T-cell (primary cell): ENCODE data around the gene ACOX2. TPM values are rescaled to one million over a fixed set of nuclear protein-coding genes. Genes with fewer than 3 reads are reported as not detected.

Source experiments
- ATAC-seq, 4 experiments: fragments of 200-7000 bp in 3 of 4; fragments of 150-1000 bp in 1 of 4; cut with Tn5 transposase; replicated peaks in 1 of 4; 1 replicate in 3 of 4; 2 replicates in 1 of 4; pipeline ENCODE4 v1.10.0; 2021; ENCODE audit warnings: moderate library complexity in 3 of 4, mild to moderate bottlenecking in 2 of 4, moderate number of reproducible peaks in 1 of 4
- CTCF ChIA-PET, 2 donors: fragments of 300-600 bp; sonication (Branson Sonifier 250); formaldehyde crosslinking; loops; one replicate each; lab custom pipeline; 2022; ENCODE audit warnings: antibody characterized with exemption in 2 of 2; lab: Charles Lee
- POLR2A ChIA-PET, 2 donors: fragments of 300-600 bp; sonication (Branson Sonifier 250); formaldehyde crosslinking; loops; one replicate each; lab custom pipeline; 2022; ENCODE audit warnings: antibody characterized with exemption in 2 of 2; lab: Charles Lee
- DNase-seq, 35 experiments: peaks; one replicate each; pipeline versions ENCODE4 v3.0.0 to v3.0.0-alpha.2; 2013 to 2023
- H3K27ac ChIP-seq: one replicate; pipeline ENCODE4 v1.5.1; 2013; ENCODE audit warnings: low read length
- H3K27me3 ChIP-seq, 2 experiments: replicated peaks in 1 of 2; 1 replicate in 1 of 2; 2 replicates in 1 of 2; pipeline versions ENCODE4 v1.6.1 to v1.7.0; 2013; ENCODE audit warnings: low read length in 1 of 2, mixed read lengths in 1 of 2; ENCODE audit not compliant: control insufficient read depth in 2 of 2, insufficient read depth in 2 of 2; ENCODE audit errors: extremely low read depth in 1 of 2
- H3K36me3 ChIP-seq, 2 donors: 1 replicate in 1 of 2; 2 replicates in 1 of 2; pipeline versions ENCODE4 v1.6.1 to v1.7.0; 2013; ENCODE audit warnings: low read length in 1 of 2; ENCODE audit not compliant: control insufficient read depth in 2 of 2, insufficient read depth in 1 of 2; ENCODE audit errors: extremely low read depth in 1 of 2
- H3K4me1 ChIP-seq, 2 experiments: 1 replicate in 1 of 2; 2 replicates in 1 of 2; pipeline versions ENCODE4 v1.6.1 to v1.7.0; 2013; ENCODE audit warnings: low read length in 2 of 2, mixed read lengths in 1 of 2; ENCODE audit not compliant: insufficient read depth in 2 of 2, control insufficient read depth in 1 of 2; ENCODE audit errors: extremely low read depth in 1 of 2
- H3K4me3 ChIP-seq, 2 donors: 1 replicate in 1 of 2; 2 replicates in 1 of 2; pipeline versions ENCODE4 v1.5.1 to v1.7.0; 2013; ENCODE audit warnings: mild to moderate bottlenecking in 2 of 2, low read length in 1 of 2, moderate library complexity in 1 of 2; ENCODE audit not compliant: control insufficient read depth in 1 of 2; ENCODE audit errors: extremely low read depth in 1 of 2
- H3K9me3 ChIP-seq: 2 replicates; pipeline ENCODE4 v1.7.0; 2013
- H3K27ac Mint-ChIP-seq, 2 donors: one replicate each; pipeline ENCODE4 v1.8.0; 2020 to 2021; ENCODE audit warnings: mild to moderate bottlenecking in 2 of 2, mixed read lengths in 2 of 2
- H3K27me3 Mint-ChIP-seq, 2 donors: one replicate each; pipeline ENCODE4 v1.8.0; 2021 to 2022; ENCODE audit warnings: mixed read lengths in 2 of 2
- H3K36me3 Mint-ChIP-seq: one replicate; pipeline ENCODE4 v1.8.0; 2021; ENCODE audit warnings: mixed read lengths
- H3K4me1 Mint-ChIP-seq, 3 donors: one replicate each; pipeline ENCODE4 v1.8.0; 2020 to 2022; ENCODE audit warnings: mixed read lengths in 3 of 3, mild to moderate bottlenecking in 1 of 3
- H3K4me3 Mint-ChIP-seq, 3 donors: one replicate each; pipeline ENCODE4 v1.8.0; 2020 to 2022; ENCODE audit warnings: mild to moderate bottlenecking in 3 of 3, mixed read lengths in 3 of 3, moderate library complexity in 3 of 3
- H3K9me3 Mint-ChIP-seq, 3 donors: one replicate each; pipeline ENCODE4 v1.8.0; 2020 to 2022; ENCODE audit warnings: mixed read lengths in 3 of 3
- WGBS: methylation state at CpG from one replicate; pipeline ENCODE4 v1.1.5; 2013; ENCODE audit warnings: missing lambda C conversion rate; ENCODE audit not compliant: insufficient coverage; 5-methylcytosine and 5-hydroxymethylcytosine counted together
- total RNA-seq, 35 experiments: library from RNA in 6 of 35; stranded (reverse) in 6 of 35; fragments of 120-200 nt in 1 of 35; gene quantifications; one replicate each; pipeline versions ENCODE4 v1.2.1 to v1.2.4 and lab custom pipeline; 2013 to 2026

The ACOX2 gene
- total RNA-seq, 5 donors from 2014 or later (not counting 1 experiment from before 2014, with no cell fraction given): 0.23 TPM; not detected in 4

- H3K4me1 ChIP-seq: peaks cover 0 to 6% of the 10 kb centered on the region in 2 experiments
- Mint-ChIP-seq H3K27ac (no peak overlapping the region), H3K9me3 (peaks cover 0 to 17% (median 12%) of the 10 kb centered on the region in 3 donors), H3K4me1 (peaks cover 4 to 9% (median 9%) of the 10 kb centered on the region in 3 donors), H3K27me3 (no peaks in the 10 kb centered on the region), H3K4me3 (no peak overlapping the region), H3K36me3 (peaks cover 10% of the 10 kb centered on the region)
- ChIA-PET CTCF (no interaction called here), POLR2A (interaction anchor here in 1 of 2 donors (0.6 kb wide), 1 partner anchor 36 kb away, joined by 3 read pairs; no protein-coding TSS in a partner anchor)
- no peaks in the 10 kb centered on the region for H3K36me3 ChIP-seq
- H3K27ac ChIP-seq: no peak overlapping the region
- no peak overlapping the region for H3K4me3 ChIP-seq
- peaks cover 0 to 2% of the 10 kb centered on the region in 2 experiments for H3K27me3 ChIP-seq
- 90% methylated on average over 2 of the region's 4 CpGs for WGBS
- H3K9me3 ChIP-seq: no peaks in the 10 kb centered on the region
- ATAC-seq: no peak
- no peak for DNase-seq
Observed at GRCh38 chr3:58459160-58459559, 77.8 kb downstream of the ACOX2 start.

Other genes starting within 250 kb of the ACOX2 start
- gene RPP14, start 230.9 kb downstream of the ACOX2 start, total RNA-seq: 10 to 100 TPM; 13.1 to 15.7 (median 13.9) TPM
- gene HTD2, start 230.7 kb downstream of the ACOX2 start, total RNA-seq: 10 to 100 TPM in 1 of 5 donors, 1 to 10 TPM in 4; 7.3 to 10.0 (median 8.8) TPM
- gene PXK, start 204.3 kb downstream of the ACOX2 start, total RNA-seq: 10 to 100 TPM; 17.4 to 23.0 (median 21.8) TPM
- gene PDHB, start 103.4 kb downstream of the ACOX2 start, total RNA-seq: 10 to 100 TPM; 27.0 to 54.2 (median 49.2) TPM
- gene KCTD6, start 45.1 kb downstream of the ACOX2 start, total RNA-seq: 1 to 10 TPM; 6.6 to 9.4 (median 7.8) TPM
- under 1 TPM in 1 of 5 donors, not detected in 4; 0.09 TPM for gene FAM107A, start 40.2 kb upstream of the ACOX2 start, total RNA-seq
- under 1 TPM in 2 of 5 donors, not detected in 3; 0.38 to 0.41 TPM for gene FAM3D, start 129.6 kb upstream of the ACOX2 start, total RNA-seq